Neural progenitor cell (in vitro differentiated cells): Measurements from ENCODE around the gene KIAA0408. TPM values are rescaled to one million over a fixed set of nuclear protein-coding genes. Genes with fewer than 3 reads are reported as not detected.
A peak's percentile ranks its signal among the peaks of the same experiment; 100 is the strongest.

Experiments
- DNase-seq: peaks from one replicate; pipeline ENCODE4 v3.0.0-alpha.2; 2016; ENCODE audit warnings: low spot score
- H2AFZ ChIP-seq: fragments of 200-600 bp; sonication (generic); replicated peaks from 2 replicates; pipeline ENCODE4 v1.6.1; 2016; ENCODE audit warnings: antibody characterized with exemption
- H3F3A ChIP-seq: fragments of 200-600 bp; sonication (generic); 2 replicates; pipeline ENCODE4 v1.6.1; 2016; ENCODE audit warnings: antibody characterized with exemption, low read depth
- H3K27ac ChIP-seq: fragments of 200-600 bp; sonication (generic); 2 replicates; pipeline ENCODE4 v1.5.1; 2016; ENCODE audit warnings: mild to moderate bottlenecking
- H3K27me3 ChIP-seq: fragments of 200-600 bp; sonication (generic); 2 replicates; pipeline ENCODE4 v1.6.1; 2016; ENCODE audit warnings: mild to moderate bottlenecking, moderate library complexity
- H3K36me3 ChIP-seq: fragments of 200-600 bp; sonication (generic); 2 replicates; pipeline ENCODE4 v1.5.1; 2016
- H3K4me1 ChIP-seq: fragments of 200-600 bp; sonication (generic); 2 replicates; pipeline ENCODE4 v1.6.1; 2016; ENCODE audit warnings: mixed run types
- H3K4me2 ChIP-seq: fragments of 200-600 bp; sonication (generic); 2 replicates; pipeline ENCODE4 v1.6.1; 2016
- H3K4me3 ChIP-seq: fragments of 200-600 bp; sonication (generic); 2 replicates; pipeline ENCODE4 v1.5.1; 2016
- H3K79me2 ChIP-seq: fragments of 200-600 bp; sonication (generic); 2 replicates; pipeline ENCODE4 v1.6.1; 2016; ENCODE audit warnings: low read depth
- H3K9ac ChIP-seq: fragments of 200-600 bp; sonication (generic); 2 replicates; pipeline ENCODE4 v1.6.1; 2016
- H3K9me3 ChIP-seq: fragments of 200-600 bp; sonication (generic); 2 replicates; pipeline ENCODE4 v1.5.1; 2016; ENCODE audit warnings: low read depth
- H4K20me1 ChIP-seq: fragments of 200-600 bp; sonication (generic); 2 replicates; pipeline ENCODE4 v1.6.1; 2016; ENCODE audit warnings: low read depth
- H3K27ac Mint-ChIP-seq: 3 replicates; pipeline ENCODE4 v1.8.0; 2021; ENCODE audit warnings: mixed read lengths
- H3K27me3 Mint-ChIP-seq: 2 replicates; pipeline ENCODE4 v1.8.0; 2022; ENCODE audit warnings: low read depth, mild to moderate bottlenecking, inconsistent platforms, moderate library complexity, mixed read lengths; ENCODE audit not compliant: insufficient read depth
- H3K36me3 Mint-ChIP-seq: 3 replicates; pipeline ENCODE4 v1.8.0; 2021; ENCODE audit warnings: mixed read lengths
- H3K4me1 Mint-ChIP-seq: 3 replicates; pipeline ENCODE4 v1.8.0; 2021; ENCODE audit warnings: mixed read lengths
- H3K4me3 Mint-ChIP-seq: 3 replicates; pipeline ENCODE4 v1.8.0; 2021; ENCODE audit warnings: mild to moderate bottlenecking, moderate library complexity, mixed read lengths
- H3K9me3 Mint-ChIP-seq: 3 replicates; pipeline ENCODE4 v1.8.0; 2020; ENCODE audit warnings: mixed read lengths
- CTCF ChIP-seq: fragments of 200-600 bp; sonication (generic); IDR thresholded peaks from 2 replicates; pipeline ENCODE4 v1.5.1; 2017; ENCODE audit warnings: antibody characterized with exemption, mild to moderate bottlenecking
- EZH2 ChIP-seq: fragments of 200-600 bp; sonication (generic); IDR thresholded peaks from 2 replicates; pipeline ENCODE4 v1.6.1; 2017; ENCODE audit warnings: antibody characterized with exemption, mild to moderate bottlenecking, moderate library complexity
- EZH2phosphoT487 ChIP-seq: fragments of 200-600 bp; sonication (generic); IDR thresholded peaks from 2 replicates; pipeline ENCODE4 v1.6.1; 2017; ENCODE audit warnings: antibody characterized with exemption
- total RNA-seq: library from RNA; depleted of rRNA; stranded (reverse); fragments of >200 nt; gene quantifications from 2 replicates; pipeline ENCODE4 v1.2.3, GENCODE V29; 2015; ENCODE audit warnings: low replicate concordance

Gene KIAA0408
- 2.2 and 9.7 TPM in 2 replicates for total RNA-seq

- no peak within 1 kb of the TSS for H3K4me3 ChIP-seq
- TF ChIP-seq CTCF = no peak
- no peak for TF ChIP-seq EZH2
- no peak for TF ChIP-seq EZH2phosphoT487
- no peaks in the 10 kb centered on the region for H3K79me2 ChIP-seq
- H3K27me3 Mint-ChIP-seq = no peaks in the 10 kb centered on the region
- H3K9me3 Mint-ChIP-seq = no peaks in the 10 kb centered on the region
- H4K20me1 ChIP-seq = peaks cover 3% of the 10 kb centered on the region
- no peaks in the 10 kb centered on the region for H3K36me3 ChIP-seq
- H3F3A ChIP-seq = peaks cover 11% of the 10 kb centered on the region
- no peaks in the 10 kb centered on the region for H3K9me3 ChIP-seq
- peak; percentile 79 for DNase-seq
- no peak within 1 kb of the TSS for H2AFZ ChIP-seq
- H3K27ac Mint-ChIP-seq = no peak within 1 kb of the TSS
- H3K27ac ChIP-seq = peak within 1 kb of the TSS; percentile 14
- no peaks in the 10 kb centered on the region for H3K27me3 ChIP-seq
- H3K4me1 ChIP-seq = peaks cover 4% of the 10 kb centered on the region
- no peak within 1 kb of the TSS for H3K4me3 Mint-ChIP-seq
- no peak within 1 kb of the TSS for H3K9ac ChIP-seq
- no peaks in the 10 kb centered on the region for H3K36me3 Mint-ChIP-seq
- peaks cover 11% of the 10 kb centered on the region for H3K4me1 Mint-ChIP-seq
- H3K4me2 ChIP-seq = peak within 1 kb of the TSS; percentile 48
These were observed at the start of gene KIAA0408 for GRCh38 chr6:127459231-127459641. KIAA0408 (minus strand) TSS chr6:127459389; CDS start chr6:127453981, 5,408 bp downstream.

GRCh38 chr6:127506894-127507293 is 47.7 kb upstream of the KIAA0408 start:
- TF ChIP-seq CTCF (no peak), EZH2 (no peak), EZH2phosphoT487 (no peak)

GRCh38 chr6:127503022-127503421 is 43.8 kb upstream of the KIAA0408 start:
- Histone ChIP-seq H3K4me2 (no peak overlapping the region), H3K27me3 (no peaks in the 10 kb centered on the region), H3K9ac (no peak overlapping the region), H3K9me3 (no peaks in the 10 kb centered on the region), H4K20me1 (no peaks in the 10 kb centered on the region), H3K4me3 (no peak overlapping the region), H3K36me3 (peaks cover 6% of the 10 kb centered on the region), H3F3A (no peaks in the 10 kb centered on the region), H3K27ac (no peak overlapping the region), H3K4me1 (no peaks in the 10 kb centered on the region), H3K79me2 (no peaks in the 10 kb centered on the region), H2AFZ (no peak overlapping the region)
- H3K36me3 Mint-ChIP-seq = peaks cover 18% of the 10 kb centered on the region
- no peak overlapping the region for H3K4me3 Mint-ChIP-seq
- DNase-seq = no peak
- no peak overlapping the region for H3K27ac Mint-ChIP-seq
- H3K9me3 Mint-ChIP-seq = no peaks in the 10 kb centered on the region
- TF ChIP-seq EZH2 = no peak
- TF ChIP-seq EZH2phosphoT487 = no peak
- TF ChIP-seq CTCF = no peak
- H3K27me3 Mint-ChIP-seq = no peaks in the 10 kb centered on the region
- H3K4me1 Mint-ChIP-seq = no peaks in the 10 kb centered on the region

More at GRCh38 chr6:127506894-127507293, 47.7 kb upstream of the KIAA0408 start:
- Mint-ChIP-seq H3K9me3 (no peaks in the 10 kb centered on the region), H3K4me3 (no peak overlapping the region), H3K27me3 (no peaks in the 10 kb centered on the region), H3K4me1 (no peaks in the 10 kb centered on the region), H3K27ac (no peak overlapping the region), H3K36me3 (peaks cover 44% of the 10 kb centered on the region)
- H3K27ac ChIP-seq = no peak overlapping the region
- peaks cover 6% of the 10 kb centered on the region for H4K20me1 ChIP-seq
- H3K4me3 ChIP-seq = no peak overlapping the region
- no peak overlapping the region for H2AFZ ChIP-seq
- no peak overlapping the region for H3K9ac ChIP-seq
- H3K9me3 ChIP-seq = no peaks in the 10 kb centered on the region
- H3K4me1 ChIP-seq = no peaks in the 10 kb centered on the region
- no peaks in the 10 kb centered on the region for H3K27me3 ChIP-seq
- H3K4me2 ChIP-seq = no peak overlapping the region
- no peaks in the 10 kb centered on the region for H3K79me2 ChIP-seq
- H3K36me3 ChIP-seq = peaks cover 9% of the 10 kb centered on the region
- no peak for DNase-seq
- no peaks in the 10 kb centered on the region for H3F3A ChIP-seq
